Lower lobe of right lung (tissue), 2 donors: ENCODE data around the gene GPM6B. TPM values are rescaled to one million over a fixed set of nuclear protein-coding genes. Genes with fewer than 3 reads are reported as not detected.

Source experiments
- ATAC-seq, 2 donors: fragments of 200-7000 bp; cut with Tn5 transposase; one replicate each; pipeline ENCODE4 v1.9.1; 2020 to 2022; ENCODE audit warnings: mild to moderate bottlenecking in 2 of 2, moderate library complexity in 2 of 2
- DNase-seq: peaks from one replicate; pipeline ENCODE4 v3.0.0-alpha.2; 2020
- H3K27ac ChIP-seq: fragments of 200-600 bp; one replicate; pipeline ENCODE4 v1.8.0; 2022
- H3K27me3 ChIP-seq: fragments of 200-600 bp; one replicate; pipeline ENCODE4 v1.8.0; 2022; ENCODE audit warnings: low read depth
- H3K36me3 ChIP-seq: fragments of 200-600 bp; one replicate; pipeline ENCODE4 v1.8.0; 2022; ENCODE audit warnings: mild to moderate bottlenecking
- H3K4me1 ChIP-seq: fragments of 200-600 bp; one replicate; pipeline ENCODE4 v1.8.0; 2022
- H3K4me3 ChIP-seq: fragments of 200-600 bp; one replicate; pipeline ENCODE4 v1.8.0; 2022; ENCODE audit warnings: mild to moderate bottlenecking
- H3K9me3 ChIP-seq: fragments of 200-600 bp; one replicate; pipeline ENCODE4 v1.8.0; 2022
- CTCF ChIP-seq: fragments of 200-600 bp; IDR thresholded peaks from one replicate; pipeline ENCODE4 v1.8.0; 2022; ENCODE audit warnings: antibody characterized with exemption, mild to moderate bottlenecking
- intact Hi-C: fragments of 100-400 bp; cut with DNase I; formaldehyde crosslinking; loops from one replicate; pipeline ENCODE4 v1.11.0; 2022
- total RNA-seq: library from RNA; stranded (reverse); fragmentation: NEBNext Ultra II Directional; extraction: Animal tissue kit (Norgen Biotek cat#: 25700); gene quantifications from one replicate; pipeline ENCODE4 v1.2.1, GENCODE V29; 2021
- donor health status: DM: no; HTN: yes; CAD: no; lungs with severe emphysema.

The GPM6B gene
- total RNA-seq, 1 donor from 2014 or later = 21.6 TPM

DNA sequence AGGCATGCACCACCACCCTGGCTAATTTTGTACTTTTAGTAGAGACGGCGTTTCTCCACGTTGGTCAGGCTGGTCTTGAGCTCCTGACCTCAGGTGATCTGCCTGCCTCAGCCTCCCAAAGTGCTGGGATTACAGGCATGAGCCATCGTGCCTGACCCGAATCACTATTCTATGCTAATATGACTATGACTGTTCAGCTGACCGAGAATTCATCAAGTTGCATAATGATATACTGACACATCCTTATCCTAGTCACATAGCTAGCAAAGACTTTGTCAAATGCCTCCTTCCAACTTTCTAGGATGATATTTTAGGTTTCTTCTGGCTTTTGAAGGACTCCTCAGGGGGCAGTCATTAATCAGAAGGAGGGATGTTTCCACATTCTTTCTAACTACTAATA lies 4.8 kb upstream of the GPM6B start:
- no peak overlapping the region for H3K27ac ChIP-seq
- TF ChIP-seq CTCF = no peak
- no peaks in the 10 kb centered on the region for H3K4me1 ChIP-seq
- H3K27me3 ChIP-seq = no peaks in the 10 kb centered on the region
- no peaks in the 10 kb centered on the region for H3K36me3 ChIP-seq
- intact Hi-C loops = no loop called here
- no peak for DNase-seq
- H3K9me3 ChIP-seq = no peaks in the 10 kb centered on the region
- H3K4me3 ChIP-seq = no peak overlapping the region
- ATAC-seq = no peak

DNA sequence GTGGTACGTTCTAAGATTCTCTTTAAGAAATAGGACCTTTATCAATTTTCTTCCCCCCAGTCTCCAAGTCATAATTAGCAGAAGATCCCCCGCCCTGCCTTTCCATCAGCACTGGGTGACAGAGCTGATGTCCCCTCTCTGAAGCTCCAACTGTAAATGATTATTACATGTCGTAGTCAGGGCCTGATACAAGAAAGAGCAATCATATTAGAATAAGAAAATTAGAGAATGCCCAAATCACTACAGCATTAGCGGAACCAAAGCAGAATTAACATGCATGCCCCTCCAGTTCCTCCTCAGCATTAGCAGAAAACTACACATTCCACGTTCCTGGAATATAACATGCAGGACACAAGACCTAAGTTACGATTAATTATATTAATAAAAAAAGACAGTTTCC lies 717 bp downstream of the GPM6B start:
- H3K27me3 ChIP-seq = no peaks in the 10 kb centered on the region
- ATAC-seq (no peak), DNase-seq (no peak)
- intact Hi-C loops = no loop called here
- H3K4me3 ChIP-seq = no peak overlapping the region
- no peaks in the 10 kb centered on the region for H3K4me1 ChIP-seq
- H3K27ac ChIP-seq = no peak overlapping the region
- no peaks in the 10 kb centered on the region for H3K36me3 ChIP-seq
- no peaks in the 10 kb centered on the region for H3K9me3 ChIP-seq
- TF ChIP-seq CTCF = no peak

DNA sequence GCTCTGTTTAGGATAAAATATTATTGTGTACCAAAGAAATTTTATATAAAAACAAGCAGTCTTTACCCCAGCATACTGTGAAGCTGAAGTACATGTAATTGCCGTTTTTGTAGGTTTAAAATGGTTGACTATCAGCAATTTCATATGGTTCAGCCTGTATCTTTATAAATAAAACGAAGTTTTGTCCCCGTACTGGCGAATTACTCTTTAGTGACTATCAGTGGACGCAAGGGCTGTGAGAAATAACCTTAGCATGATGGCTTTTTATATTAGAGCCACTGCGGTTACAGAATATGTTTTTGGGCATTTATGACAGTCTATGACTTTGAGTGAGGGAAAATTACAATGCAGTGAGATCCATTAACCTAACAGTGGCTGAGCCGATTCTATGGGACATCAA lies 1.2 kb downstream of the GPM6B start:
- no peak for TF ChIP-seq CTCF
- H3K9me3 ChIP-seq = no peaks in the 10 kb centered on the region

DNA sequence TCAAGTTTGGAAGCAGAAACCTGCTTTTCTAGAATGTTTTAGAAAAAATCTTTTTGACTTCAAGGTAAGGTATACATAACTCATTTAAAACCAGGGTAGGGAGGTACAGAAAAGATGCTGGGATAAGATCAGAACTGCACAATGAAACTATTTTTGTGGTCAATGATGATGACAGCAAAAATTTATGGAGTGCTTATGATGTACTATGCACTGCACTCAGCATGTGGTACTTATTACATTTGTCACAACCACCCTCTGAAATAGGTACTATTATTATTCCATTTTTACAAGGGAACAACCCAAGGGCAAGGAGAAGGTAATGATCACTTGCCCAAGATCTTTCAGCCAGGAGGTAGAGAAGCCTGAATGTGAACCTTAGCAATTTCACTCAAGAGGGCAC lies 8.0 kb downstream of the GPM6B start:
- no peak for TF ChIP-seq CTCF
- intact Hi-C loops = no loop called here
- H3K4me3 ChIP-seq = no peak overlapping the region
- no peaks in the 10 kb centered on the region for H3K4me1 ChIP-seq
- H3K9me3 ChIP-seq = no peaks in the 10 kb centered on the region
- no peak overlapping the region for H3K27ac ChIP-seq
- H3K27me3 ChIP-seq = no peaks in the 10 kb centered on the region
- DNase-seq = no peak
- ATAC-seq = no peak
- no peaks in the 10 kb centered on the region for H3K36me3 ChIP-seq

More for the DNA sequence above, 1.2 kb downstream of the GPM6B start:
- intact Hi-C loops = no loop called here
- DNase-seq (no peak), ATAC-seq (no peak)
- Histone ChIP-seq H3K36me3 (no peaks in the 10 kb centered on the region), H3K27me3 (no peaks in the 10 kb centered on the region), H3K27ac (no peak overlapping the region), H3K4me3 (no peak overlapping the region), H3K4me1 (no peaks in the 10 kb centered on the region)

GRCh38 chrX:13808293-13808692 lies 8.6 kb downstream of the GPM6B start:
- Histone ChIP-seq H3K27ac (no peak overlapping the region), H3K4me3 (no peak overlapping the region), H3K36me3 (no peaks in the 10 kb centered on the region), H3K27me3 (no peaks in the 10 kb centered on the region), H3K9me3 (no peaks in the 10 kb centered on the region), H3K4me1 (no peaks in the 10 kb centered on the region)
- no peak for TF ChIP-seq CTCF
- no peak for ATAC-seq
- intact Hi-C loops = no loop called here
- no peak for DNase-seq

GRCh38 chrX:13805241-13805640 lies 11.7 kb downstream of the GPM6B start:
- TF ChIP-seq CTCF = no peak

More at GRCh38 chrX:13805241-13805640, 11.7 kb downstream of the GPM6B start:
- no peaks in the 10 kb centered on the region for H3K36me3 ChIP-seq
- no peaks in the 10 kb centered on the region for H3K9me3 ChIP-seq
- no peak for DNase-seq
- intact Hi-C loops = no loop called here
- no peak for ATAC-seq
- no peaks in the 10 kb centered on the region for H3K4me1 ChIP-seq
- H3K27me3 ChIP-seq = no peaks in the 10 kb centered on the region
- no peak overlapping the region for H3K4me3 ChIP-seq
- H3K27ac ChIP-seq = no peak overlapping the region
